HL-60/S4 treated with retinoic acid at 250 ng/mL for 4 days and 3 days (cell line): ENCODE measurements around the gene GTF2H4.

ENCODE experiments used
- in situ Hi-C: fragments of 300-500 bp; cut with MboI; formaldehyde crosslinking; loops from 2 replicates; pipeline ENCODE4 v1.7.0; 2022; ENCODE audit warnings: low sequenced_read_pairs

Gene GTF2H4

GRCh38 chr6:30882204-30882758 is 25.7 kb upstream of the GTF2H4 start:
- in situ Hi-C loops: no loop called here

- in situ Hi-C loops: no loop called here
These were observed 25.0 kb upstream of the GTF2H4 start for GRCh38 chr6:30882759-30883684.

GRCh38 chr6:30883685-30884520 is 24.1 kb upstream of the GTF2H4 start, which contains the start of gene DDR1:
DDR1 (plus strand) TSS chr6:30884519; CDS start chr6:30888730, 4,211 bp downstream.
- in situ Hi-C loops: no loop called here

- in situ Hi-C loops: no loop called here
These were observed 23.2 kb upstream of the GTF2H4 start for GRCh38 chr6:30884521-30885480.

- in situ Hi-C loops: no loop called here
These were observed 22.5 kb upstream of the GTF2H4 start for GRCh38 chr6:30885481-30885998.

GRCh38 chr6:30885999-30886896 is 21.8 kb upstream of the GTF2H4 start:
- in situ Hi-C loops: no loop called here

GRCh38 chr6:30886897-30887255 is 21.1 kb upstream of the GTF2H4 start:
- in situ Hi-C loops: no loop called here

GRCh38 chr6:30887901-30888815 is 19.8 kb upstream of the GTF2H4 start:
- in situ Hi-C loops: no loop called here

- in situ Hi-C loops: no loop called here
These were observed 19.1 kb upstream of the GTF2H4 start for GRCh38 chr6:30888816-30889495.

GRCh38 chr6:30889496-30889885 is 18.5 kb upstream of the GTF2H4 start:
- in situ Hi-C loops: no loop called here

GRCh38 chr6:30889921-30890645 is 17.9 kb upstream of the GTF2H4 start:
- in situ Hi-C loops: no loop called here

GRCh38 chr6:30890646-30891449 is 17.2 kb upstream of the GTF2H4 start:
- in situ Hi-C loops: no loop called here

- in situ Hi-C loops: no loop called here
These were observed 16.6 kb upstream of the GTF2H4 start for GRCh38 chr6:30891450-30891723.

GRCh38 chr6:30891816-30892538 is 16.0 kb upstream of the GTF2H4 start:
- in situ Hi-C loops: no loop called here

- in situ Hi-C loops: no loop called here
These were observed 14.9 kb upstream of the GTF2H4 start for GRCh38 chr6:30893001-30893591.
